GM20431 (cell line): ENCODE data around the gene RNF13.
"Not testable (repeated sequence)": the region's sequence is repeated elsewhere in the genome, so short reads cannot be mapped to it uniquely, and the experiment has no call there.

Experiments
- in situ Hi-C: fragments of 300-500 bp; cut with MseI, MboI; formaldehyde crosslinking; loops from one replicate; pipeline ENCODE4 v1.15.0; 2020; ENCODE audit warnings: low sequenced_read_pairs; ENCODE audit not compliant: unreplicated experiment

Gene RNF13

GRCh38 chr3:149969940-149970715 lies 157.1 kb downstream of the RNF13 start:
- in situ Hi-C loops, result loop anchor here (10.0 to 25.0 kb wide), 2 partner anchors 215 to 517 kb away; no protein-coding TSS in a partner anchor

GRCh38 chr3:149970716-149971402 lies 157.8 kb downstream of the RNF13 start, which contains the start of gene PFN2:
Gene PFN2, minus strand, starts transcription at chr3:149970895. Its CDS starts 39 bp downstream, at chr3:149970856.
- in situ Hi-C loops, result loop anchor here (25.0 kb wide), 1 partner anchor 516 kb away; no protein-coding TSS in a partner anchor

GRCh38 chr3:149971403-149972075 lies 158.5 kb downstream of the RNF13 start:
- in situ Hi-C loops, result loop anchor here (25.0 kb wide), 1 partner anchor 516 kb away; no protein-coding TSS in a partner anchor

- in situ Hi-C loops, result no loop called here
These were observed 162.9 kb downstream of the RNF13 start for GRCh38 chr3:149975919-149976318.

DNA sequence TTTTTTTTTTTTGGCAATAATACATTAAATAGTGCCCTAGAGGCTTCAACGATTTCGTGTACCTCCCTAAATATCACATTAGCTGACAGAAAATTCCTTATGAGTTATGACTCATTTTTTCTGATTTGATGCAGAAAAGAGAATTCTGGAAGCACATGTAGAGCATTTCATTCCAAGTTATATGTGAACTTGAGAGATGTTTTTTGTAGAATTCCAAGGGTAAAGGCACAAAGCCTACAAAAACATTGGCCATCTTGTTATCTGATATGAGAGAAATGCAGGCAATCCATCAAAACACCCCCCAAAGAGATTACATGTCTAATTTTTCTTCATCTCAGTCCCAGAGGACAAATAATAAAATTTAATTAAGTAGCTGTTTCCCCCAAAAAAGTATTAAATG lies 164.4 kb downstream of the RNF13 start:
- in situ Hi-C loops, result no loop called here

DNA sequence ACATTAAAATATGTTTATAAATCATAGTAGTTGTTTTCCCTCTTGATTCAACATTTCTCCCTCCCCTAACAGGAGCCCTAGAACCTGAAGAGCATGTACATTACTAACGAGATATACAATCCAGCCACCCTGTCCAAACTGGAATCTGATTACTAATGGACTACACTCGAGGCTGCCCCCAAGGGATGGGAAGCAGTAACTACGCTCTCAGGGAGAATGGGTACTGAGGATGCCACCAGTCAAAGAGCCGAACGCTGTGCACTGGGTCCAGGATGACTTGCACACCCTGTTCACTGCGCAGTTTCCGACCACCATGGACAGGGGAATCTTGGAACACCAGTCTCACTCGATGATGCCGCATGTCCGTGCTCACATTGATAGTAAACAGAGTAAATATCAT lies 169.0 kb downstream of the RNF13 start:
- in situ Hi-C loops, result not testable (repeated sequence)

DNA sequence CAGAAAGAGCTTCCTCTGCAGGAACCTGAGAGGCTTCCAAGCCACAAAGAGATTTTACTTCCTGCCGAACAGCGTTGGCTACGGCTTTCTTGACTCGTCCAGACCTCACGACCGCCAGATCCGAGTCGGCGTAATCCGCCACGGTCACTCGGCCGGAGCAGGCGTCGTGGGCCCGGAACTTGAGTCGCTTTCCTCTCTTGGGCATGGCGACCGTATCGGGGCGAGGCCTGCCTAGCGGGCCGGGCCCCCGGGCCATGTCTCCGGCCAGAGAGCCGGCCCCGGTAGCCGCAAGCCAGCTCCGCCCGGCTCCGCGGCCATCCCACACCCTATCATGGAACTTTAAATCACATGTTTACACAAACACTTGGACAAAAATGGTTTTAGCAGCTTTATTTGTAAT lies 170.0 kb downstream of the RNF13 start:
- in situ Hi-C loops, result not testable (repeated sequence)

DNA sequence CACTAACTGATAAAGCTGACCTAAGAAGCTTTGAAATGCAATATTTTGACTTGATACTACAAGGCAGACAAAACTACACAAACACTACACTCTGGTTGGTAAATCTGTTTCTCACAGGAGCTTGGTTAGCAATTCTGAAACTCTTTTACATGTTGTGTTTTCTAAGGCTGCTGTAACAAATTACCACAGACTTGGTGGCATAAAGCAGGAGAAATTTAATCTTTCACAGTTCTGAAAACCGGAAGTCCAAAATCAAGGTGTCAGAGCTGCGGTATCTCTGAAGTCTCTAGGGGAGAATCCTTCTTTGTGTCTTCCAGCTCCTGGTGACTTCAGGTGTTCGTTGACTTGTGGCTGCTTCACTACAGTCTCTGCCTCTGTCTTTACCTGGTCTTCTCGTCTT lies 170.6 kb downstream of the RNF13 start:
- in situ Hi-C loops, result no loop called here

- in situ Hi-C loops, result no loop called here
These were observed 176.3 kb downstream of the RNF13 start for GRCh38 chr3:149989307-149989706.

- in situ Hi-C loops, result no loop called here
These were observed 177.5 kb downstream of the RNF13 start for GRCh38 chr3:149990423-149990948.

DNA sequence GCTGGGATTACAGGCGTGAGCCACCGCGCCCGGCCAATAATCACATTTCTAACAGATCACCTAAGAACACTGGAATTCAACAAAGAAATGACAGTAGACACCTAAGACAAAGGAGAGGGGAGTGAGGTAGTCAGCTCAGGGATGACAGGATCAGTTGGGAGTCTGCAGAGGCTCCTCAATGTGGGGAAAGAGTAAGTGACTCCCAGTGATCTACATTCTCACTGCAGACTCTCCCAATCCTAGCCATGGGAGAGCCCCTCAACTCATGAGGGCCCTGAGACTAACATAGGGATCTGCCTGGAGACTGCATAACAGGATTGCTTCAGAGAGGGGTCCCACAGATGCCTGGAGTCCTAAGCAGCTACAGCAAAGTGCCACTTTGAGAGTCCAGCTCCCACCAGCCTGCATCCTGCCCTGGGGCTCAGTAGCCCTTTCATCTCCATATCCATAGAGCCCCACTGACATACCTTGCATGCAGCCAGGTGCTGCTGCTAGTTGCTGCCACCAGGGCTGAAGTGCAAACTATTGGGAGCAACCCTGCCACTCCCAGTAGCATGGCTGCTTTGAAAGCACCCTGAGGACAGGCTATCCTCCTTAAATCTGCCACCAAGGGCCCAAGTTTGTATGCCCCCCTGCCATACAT lies 179.5 kb downstream of the RNF13 start:
- in situ Hi-C loops, result no loop called here

DNA sequence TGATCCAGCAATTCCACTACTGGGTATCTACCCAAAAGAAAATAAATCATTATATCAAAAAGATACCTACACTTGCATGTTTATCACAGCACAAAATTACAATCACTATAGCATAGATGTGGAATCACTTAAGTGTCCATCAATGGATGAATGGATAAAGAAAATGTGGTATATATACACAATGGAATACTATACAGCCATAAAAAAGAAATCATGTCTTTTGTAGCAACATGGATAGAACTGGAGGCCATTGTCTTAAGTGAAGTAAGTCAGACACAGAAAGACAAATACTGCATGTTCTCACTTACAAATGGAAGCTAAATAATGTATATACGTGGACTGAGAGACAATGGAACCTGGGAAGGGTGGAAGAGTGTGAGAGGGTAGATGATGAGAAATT lies 185.9 kb downstream of the RNF13 start:
- in situ Hi-C loops, result no loop called here

GRCh38 chr3:149999421-149999820 lies 186.4 kb downstream of the RNF13 start:
- in situ Hi-C loops, result no loop called here

GRCh38 chr3:150000641-150001040 lies 187.6 kb downstream of the RNF13 start:
- in situ Hi-C loops, result no loop called here

GRCh38 chr3:150005243-150006112 lies 192.5 kb downstream of the RNF13 start:
- in situ Hi-C loops, result no loop called here

- in situ Hi-C loops, result no loop called here
These were observed 193.8 kb downstream of the RNF13 start for GRCh38 chr3:150006794-150007193.
